ENCODE results near the gene GPR42.

Gene GPR42

GRCh38 chr19:35381318-35381717 is 10.4 kb downstream of the GPR42 start:
- Histone ChIP-seq H3K4me1 (ENCODE audit: control insufficient read depth, insufficient read depth, low read length) (no peaks in the 10 kb centered on the region), H3K27ac (ENCODE audit: extremely low read depth, low read depth, low read length) (no peak overlapping the region), H3K36me3 (ENCODE audit: control insufficient read depth in 2 of 2, insufficient read depth in 1 of 2, low read length in 2 of 2) (no peaks in the 10 kb centered on the region), H3K9me3 (ENCODE audit: control insufficient read depth, insufficient read depth, low read depth, low read length) (peaks cover 13% of the 10 kb centered on the region), H3K4me3 (ENCODE audit: low read depth, low read length) (no peak overlapping the region)
- CTCF ChIA-PET: interaction anchor here (0.6 to 1.0 kb wide), 3 partner anchors 29 to 114 kb away, joined by 3 to 5 read pairs (median 4); no protein-coding TSS in a partner anchor
- POLR2A ChIA-PET: no interaction called here
- TF ChIP-seq SP2 (tag by site-specific recombination; IDR thresholded peaks at IDR 0.05): no peak
- no peak for TF ChIP-seq PRDM1 (tag by site-specific recombination; IDR thresholded peaks at IDR 0.05)
- TF ChIP-seq EGR2 (tag by site-specific recombination; IDR thresholded peaks at IDR 0.05; ENCODE audit: low read depth): 0 out of 2 replicates have a peak, but pooled peaks have one; percentile 5
- no peak for TF ChIP-seq ZNF280D (tag by site-specific recombination; IDR thresholded peaks at IDR 0.05)

GRCh38 chr19:35381926-35382325 is 11.1 kb downstream of the GPR42 start:
- ChIA-PET POLR2A (no interaction called here), CTCF (interaction anchor here (0.6 to 1.0 kb wide), 2 partner anchors 113 to 337 kb away, joined by 4 to 5 read pairs; no protein-coding TSS in a partner anchor)
- Histone ChIP-seq H3K27ac (ENCODE audit: extremely low read depth, low read depth, low read length) (no peak overlapping the region), H3K4me3 (ENCODE audit: low read depth, low read length) (no peak overlapping the region), H3K36me3 (ENCODE audit: control insufficient read depth in 2 of 2, insufficient read depth in 1 of 2, low read length in 2 of 2) (no peaks in the 10 kb centered on the region), H3K9me3 (ENCODE audit: control insufficient read depth, insufficient read depth, low read depth, low read length) (peaks cover 16% of the 10 kb centered on the region), H3K4me1 (ENCODE audit: control insufficient read depth, insufficient read depth, low read length) (no peaks in the 10 kb centered on the region)
- TF ChIP-seq ZSCAN30 (tag by site-specific recombination; IDR thresholded peaks at IDR 0.05) (no peak), SCRT2 (tag by site-specific recombination; IDR thresholded peaks at IDR 0.05) (peak; percentile 58; the same call in 1 of the 2 replicates)

GRCh38 chr19:35383536-35383935 is 12.7 kb downstream of the GPR42 start:
- no peak for TF ChIP-seq ZNF626 (tag by site-specific recombination; IDR thresholded peaks at IDR 0.05)
- CTCF ChIA-PET: interaction anchor here (1.2 kb wide), 1 partner anchor 30 kb away, joined by 3 read pairs; no protein-coding TSS in a partner anchor
- H3K36me3 ChIP-seq (ENCODE audit: control insufficient read depth in 2 of 2, insufficient read depth in 1 of 2, low read length in 2 of 2): no peaks in the 10 kb centered on the region
- POLR2A ChIA-PET: no interaction called here
- H3K27ac ChIP-seq (ENCODE audit: extremely low read depth, low read depth, low read length): no peak overlapping the region
- H3K4me1 ChIP-seq (ENCODE audit: control insufficient read depth, insufficient read depth, low read length): no peaks in the 10 kb centered on the region
- H3K4me3 ChIP-seq (ENCODE audit: low read depth, low read length): no peak overlapping the region
- H3K9me3 ChIP-seq (ENCODE audit: control insufficient read depth, insufficient read depth, low read depth, low read length): peaks cover 13% of the 10 kb centered on the region

- no peaks in the 10 kb centered on the region for H3K4me1 ChIP-seq (ENCODE audit: control insufficient read depth, insufficient read depth, low read length)
- ChIA-PET CTCF (interaction anchor here (0.6 to 1.5 kb wide), 5 partner anchors 10 to 107 kb away, joined by 3 to 9 read pairs (median 3); no protein-coding TSS in a partner anchor), POLR2A (no interaction called here)
- H3K36me3 ChIP-seq (ENCODE audit: control insufficient read depth in 2 of 2, insufficient read depth in 1 of 2, low read length in 2 of 2): peaks cover 0 to 3% of the 10 kb centered on the region in 2 experiments; a peak in 1 of 3 replicates
- no peak overlapping the region for H3K27ac ChIP-seq (ENCODE audit: extremely low read depth, low read depth, low read length)
- no peak overlapping the region for H3K4me3 ChIP-seq (ENCODE audit: low read depth, low read length)
- H3K9me3 ChIP-seq (ENCODE audit: control insufficient read depth, insufficient read depth, low read depth, low read length): peaks cover 10% of the 10 kb centered on the region
- TF ChIP-seq KLF8 (tag by site-specific recombination; IDR thresholded peaks at IDR 0.05) (no peak), HIC1 (tag by site-specific recombination; IDR thresholded peaks at IDR 0.05) (no peak), BCL11B (tag by site-specific recombination; IDR thresholded peaks at IDR 0.05; ENCODE audit: low read depth) (no peak), KLF7 (tag by site-specific recombination; IDR thresholded peaks at IDR 0.05; ENCODE audit: borderline replicate concordance) (no peak), SALL2 (tag by site-specific recombination; IDR thresholded peaks at IDR 0.05; ENCODE audit: borderline replicate concordance) (no peak), ZNF433 (tag by site-specific recombination; IDR thresholded peaks at IDR 0.05; ENCODE audit: low read depth) (no peak), ZFP69B (tag by site-specific recombination; IDR thresholded peaks at IDR 0.05) (no peak), ZNF280C (tag by site-specific recombination; IDR thresholded peaks at IDR 0.05) (no peak), KLF16 (tag by site-specific recombination; IDR thresholded peaks at IDR 0.05) (no peak), ZNF473 (tag by site-specific recombination; IDR thresholded peaks at IDR 0.05) (no peak), KLF10 (tag by site-specific recombination; IDR thresholded peaks at IDR 0.05) (no peak), ZNF16 (tag by site-specific recombination; IDR thresholded peaks at IDR 0.05; ENCODE audit: low read depth) (no peak), ZBTB48 (tag by site-specific recombination; IDR thresholded peaks at IDR 0.05) (no peak)
These were observed 17.6 kb downstream of the GPR42 start for GRCh38 chr19:35388277-35389054.
